IMR-90 (cell line): ENCODE data around the gene INPP5F. TPM values are rescaled to one million over a fixed set of nuclear protein-coding genes. Genes with fewer than 3 reads are reported as not detected.

Experiments
- ATAC-seq: fragments of 200-7000 bp; cut with Tn5 transposase; 2 replicates; pipeline ENCODE4 v1.9.1; 2020; ENCODE audit warnings: low read depth, mild to moderate bottlenecking, moderate library complexity
- BruUV-seq: library from RNA; stranded (reverse); fragments of 400-500 nt; replicated peaks from 2 replicates; lab custom pipeline; 2021; lab: Mats Ljungman, UMichigan
- CTCF ChIA-PET: fragments of 300-600 bp; formaldehyde crosslinking; extraction: SDS; loops from one replicate; lab custom pipeline; 2021; ENCODE audit warnings: antibody characterized with exemption; lab: Yijun Ruan, JAX
- POLR2A ChIA-PET: fragments of 300-600 bp; sonication (Branson Sonifier 250); formaldehyde crosslinking; loops from one replicate; lab custom pipeline; 2022; ENCODE audit warnings: antibody characterized with exemption; ENCODE audit not compliant: unreplicated experiment; lab: Charles Lee
- DNase-seq: peaks from one replicate; pipeline ENCODE4 v3.0.0; 2013
- H2AFZ ChIP-seq: replicated peaks from 2 replicates; pipeline ENCODE3; 2013; ENCODE audit warnings: low read length, mild to moderate bottlenecking; ENCODE audit not compliant: poor library complexity
- H2AK5ac ChIP-seq: 2 replicates; pipeline ENCODE4 v1.6.1; 2013; ENCODE audit warnings: low read depth, low read length, inconsistent platforms
- H2AK9ac ChIP-seq: replicated peaks from 2 replicates; pipeline ENCODE3; 2013; ENCODE audit warnings: mild to moderate bottlenecking, low read depth, low read length, moderate library complexity; ENCODE audit not compliant: poor library complexity
- H2BK120ac ChIP-seq: 2 replicates; pipeline ENCODE4 v1.6.1; 2013; ENCODE audit warnings: low read depth, low read length, inconsistent platforms
- H2BK15ac ChIP-seq: 3 replicates; pipeline ENCODE4 v1.6.1; 2013; ENCODE audit warnings: low read depth, low read length, inconsistent platforms
- H2BK20ac ChIP-seq: 2 replicates; pipeline ENCODE4 v1.6.1; 2013; ENCODE audit warnings: low read depth, mild to moderate bottlenecking, inconsistent platforms, low read length, moderate library complexity
- H2BK5ac ChIP-seq: 2 replicates; pipeline ENCODE4 v1.6.1; 2013; ENCODE audit warnings: mild to moderate bottlenecking, low read depth, low read length, inconsistent platforms; ENCODE audit not compliant: poor library complexity, severe bottlenecking
- H3K14ac ChIP-seq: replicated peaks from 2 replicates; pipeline ENCODE4 v1.6.1; 2013; ENCODE audit warnings: low read depth, low read length, inconsistent platforms
- H3K18ac ChIP-seq: 2 replicates; pipeline ENCODE4 v1.6.1; 2013; ENCODE audit warnings: low read depth, low read length, control low read depth
- H3K23ac ChIP-seq: 2 replicates; pipeline ENCODE4 v1.6.1; 2013; ENCODE audit warnings: low read depth, low read length, inconsistent platforms
- H3K27ac ChIP-seq: 2 replicates; pipeline ENCODE4 v1.5.1; 2013; ENCODE audit warnings: mild to moderate bottlenecking, control low read depth, low read length; ENCODE audit not compliant: insufficient read depth
- H3K27me3 ChIP-seq: 2 replicates; pipeline ENCODE4 v1.6.1; 2013; ENCODE audit warnings: low read length; ENCODE audit not compliant: control insufficient read depth, insufficient read depth
- H3K36me3 ChIP-seq: 2 replicates; pipeline ENCODE4 v1.6.1; 2013; ENCODE audit warnings: low read length, mixed read lengths; ENCODE audit not compliant: control insufficient read depth, insufficient read depth
- H3K4ac ChIP-seq: 2 replicates; pipeline ENCODE4 v1.6.1; 2013; ENCODE audit warnings: low read depth, low read length, inconsistent platforms
- H3K4me1 ChIP-seq: 2 replicates; pipeline ENCODE4 v1.6.1; 2013; ENCODE audit warnings: low read length, mixed read lengths; ENCODE audit not compliant: control insufficient read depth, insufficient read depth
- H3K4me2 ChIP-seq: 2 replicates; pipeline ENCODE4 v1.6.1; 2013; ENCODE audit warnings: low read depth, mild to moderate bottlenecking, control low read depth, low read length, moderate library complexity
- H3K4me3 ChIP-seq: 2 replicates; pipeline ENCODE4 v1.5.1; 2013; ENCODE audit warnings: low read depth, mild to moderate bottlenecking, control low read depth, low read length, moderate library complexity; ENCODE audit not compliant: insufficient read depth
- H3K56ac ChIP-seq: 2 replicates; pipeline ENCODE4 v1.6.1; 2013; ENCODE audit warnings: low read length, inconsistent platforms; ENCODE audit not compliant: insufficient read depth; ENCODE audit errors: extremely low read depth
- H3K79me1 ChIP-seq, 2 experiments: 2 replicates each; pipeline ENCODE4 v1.6.1; 2013; ENCODE audit warnings: low read length in 2 of 2, inconsistent platforms in 1 of 2, low read depth in 1 of 2
- H3K9ac ChIP-seq: 2 replicates; pipeline ENCODE4 v1.6.1; 2013; ENCODE audit warnings: low read depth, low read length, control low read depth
- H3K9me1 ChIP-seq: 2 replicates; pipeline ENCODE4 v1.6.1; 2013; ENCODE audit warnings: low read length, inconsistent platforms; ENCODE audit not compliant: insufficient read depth
- H3K9me3 ChIP-seq: 2 replicates; pipeline ENCODE4 v1.6.1; 2013; ENCODE audit warnings: low read length; ENCODE audit not compliant: control insufficient read depth, insufficient read depth
- H4K20me1 ChIP-seq: 2 replicates; pipeline ENCODE4 v1.6.1; 2013; ENCODE audit warnings: low read length, inconsistent platforms; ENCODE audit not compliant: insufficient read depth
- H4K5ac ChIP-seq: 2 replicates; pipeline ENCODE4 v1.6.1; 2013; ENCODE audit warnings: mild to moderate bottlenecking, low read depth, low read length, control low read depth
- H4K8ac ChIP-seq, 2 experiments: 2 replicates each; pipeline ENCODE4 v1.6.1; 2013; ENCODE audit warnings: low read depth in 2 of 2, low read length in 2 of 2, control low read depth in 1 of 2, inconsistent platforms in 1 of 2
- H4K91ac ChIP-seq: 2 replicates; pipeline ENCODE4 v1.6.1; 2013; ENCODE audit warnings: low read depth, low read length, inconsistent platforms; ENCODE audit not compliant: insufficient read depth
- CEBPB ChIP-seq: IDR thresholded peaks from 2 replicates; pipeline ENCODE4 v1.6.1; 2012; ENCODE audit warnings: low read depth, low read length, improper control_type of control experiment
- CHD1 ChIP-seq: IDR thresholded peaks from 2 replicates; pipeline ENCODE4 v1.6.1; 2012; ENCODE audit warnings: low read depth, low read length, improper control_type of control experiment
- CTCF ChIP-seq: conservative IDR thresholded peaks from 2 replicates; pipeline ENCODE4 v1.5.1; 2012; ENCODE audit warnings: mild to moderate bottlenecking, low read depth, low read length, improper control_type of control experiment
- ELK1 ChIP-seq: fragments of 150-350 bp; IDR thresholded peaks from 2 replicates; pipeline ENCODE4 v1.6.1; 2016; ENCODE audit warnings: low read depth, mild to moderate bottlenecking, low read length, moderate library complexity, borderline replicate concordance
- FOS ChIP-seq: fragments of 150-350 bp; IDR thresholded peaks from 2 replicates; pipeline ENCODE4 v1.6.1; 2016; ENCODE audit warnings: low read depth, low read length
- MAFK ChIP-seq: IDR thresholded peaks from 2 replicates; pipeline ENCODE4 v1.6.1; 2012; ENCODE audit warnings: low read depth, low read length, improper control_type of control experiment
- MAZ ChIP-seq: IDR thresholded peaks from 2 replicates; pipeline ENCODE4 v1.6.1; 2012; ENCODE audit warnings: low read depth, mild to moderate bottlenecking, low read length, improper control_type of control experiment, moderate library complexity, borderline replicate concordance
- MXI1 ChIP-seq: IDR thresholded peaks from 2 replicates; pipeline ENCODE4 v1.6.1; 2012; ENCODE audit warnings: low read depth, mild to moderate bottlenecking, low read length, moderate library complexity, borderline replicate concordance
- NFE2L2 ChIP-seq: fragments of 150-350 bp; IDR thresholded peaks from 2 replicates; pipeline ENCODE4 v1.6.1; 2016; ENCODE audit warnings: low read depth, mild to moderate bottlenecking, low read length
- POLR2A ChIP-seq: IDR thresholded peaks from 2 replicates; pipeline ENCODE4 v1.6.1; 2012; ENCODE audit warnings: mild to moderate bottlenecking, low read depth, low read length
- RAD21 ChIP-seq: IDR thresholded peaks from 2 replicates; pipeline ENCODE4 v1.6.1; 2012; ENCODE audit warnings: low read length, improper control_type of control experiment
- RCOR1 ChIP-seq: IDR thresholded peaks from 2 replicates; pipeline ENCODE4 v1.6.1; 2012; ENCODE audit warnings: mild to moderate bottlenecking, low read length, improper control_type of control experiment; ENCODE audit not compliant: insufficient replicate concordance
- RFX5 ChIP-seq: IDR thresholded peaks from 2 replicates; pipeline ENCODE4 v1.8.0; 2012; ENCODE audit warnings: low read depth, mild to moderate bottlenecking, low read length, moderate library complexity
- USF2 ChIP-seq: fragments of 150-350 bp; IDR thresholded peaks from 2 replicates; pipeline ENCODE4 v1.6.1; 2017; ENCODE audit warnings: mild to moderate bottlenecking, antibody characterized with exemption, low read length, low read depth
- WGBS, 2 experiments: methylation state at CpG; one replicate each; pipeline versions ENCODE4 v1.1.5 to v1.1.7; 2013; ENCODE audit warnings: missing lambda C conversion rate in 2 of 2; ENCODE audit not compliant: insufficient read length in 1 of 2; ENCODE audit errors: extremely low coverage in 2 of 2; 5-methylcytosine and 5-hydroxymethylcytosine counted together
- dilution Hi-C: fragments of 300-500 bp; cut with HindIII; formaldehyde crosslinking; loops from one replicate; pipeline ENCODE4 v1.14.3; 2018; ENCODE audit warnings: low sequenced_read_pairs; ENCODE audit not compliant: unreplicated experiment
- in situ Hi-C: fragments of 300-500 bp; cut with MboI; formaldehyde crosslinking; loops from 3 replicates; pipeline ENCODE4 v1.14.3; 2019; ENCODE audit warnings: low sequenced_read_pairs, inconsistent platforms, mixed read lengths
- intact Hi-C: fragments of 100-400 bp; cut with micrococcal nuclease; formaldehyde crosslinking; loops from 2 replicates; pipeline ENCODE4 v1.10.0; 2022
- polyA plus RNA-seq, 3 experiments: library from polyadenylated mRNA; depleted of rRNA; stranded (reverse); fragments of >200 nt; gene quantifications; 2 replicates each; pipeline ENCODE4 v1.2.3, GENCODE V29; 2012; ENCODE audit warnings: low replicate concordance in 1 of 3
- total RNA-seq: library from RNA; depleted of rRNA; stranded (reverse); fragments of >200 nt; gene quantifications from 2 replicates; pipeline ENCODE4 v1.2.3, GENCODE V29; 2012

Gene INPP5F
- total and polyA plus RNA-seq, 2 of the 4 experiments (the other 2 are of a cell fraction) = 19.0 to 29.6 TPM

GRCh38 chr10:119805702-119806230 is 79.9 kb downstream of the INPP5F start:
- H2AFZ ChIP-seq = no peak overlapping the region
- peaks cover 6% of the 10 kb centered on the region for H3K9me1 ChIP-seq
- ATAC-seq (no peak), DNase-seq (no peak)
- no peak overlapping the region for H3K56ac ChIP-seq
- H3K9ac ChIP-seq = no peak overlapping the region
- dilution Hi-C loops = no loop called here
- no peak overlapping the region; the same call in 1 of the 2 replicates for H2BK20ac ChIP-seq
- no peak overlapping the region for H4K91ac ChIP-seq
- H4K20me1 ChIP-seq = no peaks in the 10 kb centered on the region
- 100% methylated on average over 2 of the region's 5 CpGs; no CpG with 5 or more reads in 1 of the 2 experiments for WGBS, 2 experiments
- H2AK9ac ChIP-seq = no peak overlapping the region
- TF ChIP-seq CEBPB (no peak), RCOR1 (no peak), RAD21 (no peak), CTCF (no peak), ELK1 (no peak), USF2 (no peak), POLR2A (no peak), NFE2L2 (no peak), MAZ (no peak), CHD1 (no peak), RFX5 (no peak), MAFK (no peak), FOS (no peak), MXI1 (no peak)
- CTCF ChIA-PET = interaction anchor here (1.7 kb wide), 1 partner anchor 55 kb away, joined by 7 read pairs; no protein-coding TSS in a partner anchor
- BruUV-seq = no TSS peak
- H3K14ac ChIP-seq = no peak overlapping the region
- peak overlapping the region; percentile 55; the same call in 1 of the 2 replicates for H3K18ac ChIP-seq
- no peak overlapping the region for H3K4me2 ChIP-seq
- H4K8ac ChIP-seq = no peak overlapping the region; a peak in 1 of 4 replicates
- no peak overlapping the region for H3K27ac ChIP-seq
- no peak overlapping the region for H2BK15ac ChIP-seq
- H3K36me3 ChIP-seq = no peaks in the 10 kb centered on the region; the same call in 1 of the 2 replicates
- H3K79me1 ChIP-seq = no peaks in the 10 kb centered on the region
- H3K4ac ChIP-seq = no peak overlapping the region
- intact Hi-C loops = no loop called here
- no peaks in the 10 kb centered on the region; the same call in 1 of the 2 replicates for H3K4me1 ChIP-seq
- POLR2A ChIA-PET = no interaction called here
- no peak overlapping the region for H2BK5ac ChIP-seq
- no peak overlapping the region for H2BK120ac ChIP-seq
- in situ Hi-C loops = no loop called here
- H2AK5ac ChIP-seq = no peak overlapping the region
- peak overlapping the region; percentile 25; the same call in 1 of the 2 replicates for H4K5ac ChIP-seq
- no peaks in the 10 kb centered on the region for H3K27me3 ChIP-seq
- no peak overlapping the region for H3K23ac ChIP-seq
- H3K9me3 ChIP-seq = no peaks in the 10 kb centered on the region
- no peak overlapping the region for H3K4me3 ChIP-seq
